Measurements from ENCODE around the gene PTPRK.
"Not testable (repeated sequence)": the region's sequence is repeated elsewhere in the genome, so short reads cannot be mapped to it uniquely, and the experiment has no call there.

PTPRK gene

GRCh38 chr6:128464790-128465189, 55.6 kb downstream of the PTPRK start:
- in situ Hi-C loops (cut with MboI; ENCODE audit: low pct_unique_long_range_greater_than_20kb, low sequenced_read_pairs), result no loop called here
- DNase-seq, result no peak

- in situ Hi-C loops (cut with MboI; ENCODE audit: low pct_unique_long_range_greater_than_20kb, low sequenced_read_pairs), result no loop called here
- no peak for DNase-seq
These were observed 56.5 kb downstream of the PTPRK start for GRCh38 chr6:128463942-128464341.

GRCh38 chr6:128461501-128461900, 58.9 kb downstream of the PTPRK start:
- in situ Hi-C loops (cut with MboI; ENCODE audit: low pct_unique_long_range_greater_than_20kb, low sequenced_read_pairs), result no loop called here
- no peak for DNase-seq

GRCh38 chr6:128456510-128457230, 63.7 kb downstream of the PTPRK start:
- DNase-seq, result no peak
- in situ Hi-C loops (cut with MboI; ENCODE audit: low pct_unique_long_range_greater_than_20kb, low sequenced_read_pairs), result no loop called here

GRCh38 chr6:128455959-128456358, 64.4 kb downstream of the PTPRK start:
- DNase-seq, result no peak
- in situ Hi-C loops (cut with MboI; ENCODE audit: low pct_unique_long_range_greater_than_20kb, low sequenced_read_pairs), result no loop called here

GRCh38 chr6:128452713-128453112, 67.7 kb downstream of the PTPRK start:
- in situ Hi-C loops (cut with MboI; ENCODE audit: low pct_unique_long_range_greater_than_20kb, low sequenced_read_pairs), result no loop called here
- no peak for DNase-seq

- in situ Hi-C loops (cut with MboI; ENCODE audit: low pct_unique_long_range_greater_than_20kb, low sequenced_read_pairs), result no loop called here
- DNase-seq, result no peak
These were observed 73.9 kb downstream of the PTPRK start for GRCh38 chr6:128446497-128446896.

- in situ Hi-C loops (cut with MboI; ENCODE audit: low pct_unique_long_range_greater_than_20kb, low sequenced_read_pairs), result no loop called here
- DNase-seq, result no peak
These were observed 76.8 kb downstream of the PTPRK start for GRCh38 chr6:128443553-128443952.

GRCh38 chr6:128439627-128440026, 80.8 kb downstream of the PTPRK start:
- DNase-seq, result no peak
- in situ Hi-C loops (cut with MboI; ENCODE audit: low pct_unique_long_range_greater_than_20kb, low sequenced_read_pairs), result no loop called here

- in situ Hi-C loops (cut with MboI; ENCODE audit: low pct_unique_long_range_greater_than_20kb, low sequenced_read_pairs), result no loop called here
- DNase-seq, result peak; percentile 26
These were observed 82.0 kb downstream of the PTPRK start for GRCh38 chr6:128438393-128438792.

- no peak for DNase-seq
- in situ Hi-C loops (cut with MboI; ENCODE audit: low pct_unique_long_range_greater_than_20kb, low sequenced_read_pairs), result no loop called here
These were observed 82.7 kb downstream of the PTPRK start for GRCh38 chr6:128437685-128438084.

- DNase-seq; in situ Hi-C loops (cut with MboI; ENCODE audit: low pct_unique_long_range_greater_than_20kb, low sequenced_read_pairs): not testable (repeated sequence)
These were observed 85.6 kb downstream of the PTPRK start for GRCh38 chr6:128434752-128435151.

- no peak for DNase-seq
- in situ Hi-C loops (cut with MboI; ENCODE audit: low pct_unique_long_range_greater_than_20kb, low sequenced_read_pairs), result no loop called here
These were observed 88.0 kb downstream of the PTPRK start for GRCh38 chr6:128432394-128432793.

GRCh38 chr6:128427139-128427538, 93.3 kb downstream of the PTPRK start:
- in situ Hi-C loops (cut with MboI; ENCODE audit: low pct_unique_long_range_greater_than_20kb, low sequenced_read_pairs), result no loop called here
- no peak for DNase-seq

GRCh38 chr6:128425856-128426255, 94.5 kb downstream of the PTPRK start:
- no peak for DNase-seq
- in situ Hi-C loops (cut with MboI; ENCODE audit: low pct_unique_long_range_greater_than_20kb, low sequenced_read_pairs), result no loop called here

- no peak for DNase-seq
- in situ Hi-C loops (cut with MboI; ENCODE audit: low pct_unique_long_range_greater_than_20kb, low sequenced_read_pairs), result no loop called here
These were observed 97.5 kb downstream of the PTPRK start for GRCh38 chr6:128422871-128423270.

GRCh38 chr6:128422200-128422599, 98.2 kb downstream of the PTPRK start:
- in situ Hi-C loops (cut with MboI; ENCODE audit: low pct_unique_long_range_greater_than_20kb, low sequenced_read_pairs), result no loop called here
- DNase-seq, result no peak

- DNase-seq, result no peak
- in situ Hi-C loops (cut with MboI; ENCODE audit: low pct_unique_long_range_greater_than_20kb, low sequenced_read_pairs), result no loop called here
These were observed 98.6 kb downstream of the PTPRK start for GRCh38 chr6:128421788-128422187.

GRCh38 chr6:128417698-128418097, 102.7 kb downstream of the PTPRK start:
- DNase-seq, result no peak
- in situ Hi-C loops (cut with MboI; ENCODE audit: low pct_unique_long_range_greater_than_20kb, low sequenced_read_pairs), result no loop called here

GRCh38 chr6:128415387-128415786, 105.0 kb downstream of the PTPRK start:
- in situ Hi-C loops (cut with MboI; ENCODE audit: low pct_unique_long_range_greater_than_20kb, low sequenced_read_pairs), result no loop called here
- DNase-seq, result no peak

- in situ Hi-C loops (cut with MboI; ENCODE audit: low pct_unique_long_range_greater_than_20kb, low sequenced_read_pairs), result no loop called here
- no peak for DNase-seq
These were observed 105.5 kb downstream of the PTPRK start for GRCh38 chr6:128414943-128415342.

Measured in KBM-7 (cell line).